Bronchial epithelial cell (primary cell): ENCODE data around the gene GFPT1. TPM values are rescaled to one million over a fixed set of nuclear protein-coding genes. Genes with fewer than 3 reads are reported as not detected.

Source experiments
- DNase-seq: peaks from one replicate; pipeline ENCODE4 v3.0.0-alpha.2; 2010; ENCODE audit warnings: low read depth
- FAIRE-seq: peaks from 2 replicates; lab custom pipeline; 2011; peaks lifted over from hg19 to GRCh38; lab: Jason Lieb, UNC
- H3K27me3 ChIP-seq: 2 replicates; pipeline ENCODE4 v1.5.1; 2011; ENCODE audit warnings: low read length; ENCODE audit not compliant: control insufficient read depth, insufficient read depth
- H3K36me3 ChIP-seq: 2 replicates; pipeline ENCODE4 v1.5.1; 2011; ENCODE audit warnings: low read length; ENCODE audit not compliant: control insufficient read depth, insufficient read depth
- H3K4me3 ChIP-seq: 2 replicates; pipeline ENCODE4 v1.5.1; 2011; ENCODE audit warnings: mild to moderate bottlenecking, low read depth, low read length, control low read depth
- total RNA-seq: library from RNA; depleted of rRNA; stranded (reverse); fragments of >200 nt; gene quantifications from 2 replicates; pipeline ENCODE4 v1.2.1, GENCODE V29; 2014
- TF ChIP-seq, protein P1 (sequence below): IDR thresholded peaks from 2 replicates; pipeline ENCODE4 v1.5.1; 2011; ENCODE audit warnings: mild to moderate bottlenecking, moderate library complexity, low read length, control low read depth, inconsistent platforms; ENCODE audit not compliant: insufficient read depth, severe bottlenecking

The GFPT1 gene
- total RNA-seq, 1 donor from 2014 or later, result 101 TPM

DNA sequence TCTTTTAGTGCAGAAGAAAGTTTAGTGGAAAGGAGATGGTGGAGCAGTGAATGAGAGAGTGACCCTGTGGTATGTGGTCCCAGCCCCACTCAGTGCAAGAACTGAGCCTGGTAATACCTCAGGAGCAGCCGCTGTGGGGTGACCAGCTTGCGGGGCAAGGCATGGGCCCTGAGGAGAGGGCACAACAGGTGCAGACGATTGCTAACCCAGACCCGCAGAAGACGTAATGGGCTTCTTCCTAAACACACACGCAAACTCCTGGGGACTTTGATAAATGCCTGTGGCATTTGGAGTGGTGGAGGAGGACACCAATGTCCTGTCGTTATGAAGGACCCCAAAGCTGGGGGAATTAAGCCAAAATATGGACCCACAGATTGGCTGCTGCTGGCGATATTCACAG is 78.7 kb downstream of the GFPT1 start:
- H3K27me3 ChIP-seq, result peaks cover 4% of the 10 kb centered on the region
- TF ChIP-seq, protein P1, sequence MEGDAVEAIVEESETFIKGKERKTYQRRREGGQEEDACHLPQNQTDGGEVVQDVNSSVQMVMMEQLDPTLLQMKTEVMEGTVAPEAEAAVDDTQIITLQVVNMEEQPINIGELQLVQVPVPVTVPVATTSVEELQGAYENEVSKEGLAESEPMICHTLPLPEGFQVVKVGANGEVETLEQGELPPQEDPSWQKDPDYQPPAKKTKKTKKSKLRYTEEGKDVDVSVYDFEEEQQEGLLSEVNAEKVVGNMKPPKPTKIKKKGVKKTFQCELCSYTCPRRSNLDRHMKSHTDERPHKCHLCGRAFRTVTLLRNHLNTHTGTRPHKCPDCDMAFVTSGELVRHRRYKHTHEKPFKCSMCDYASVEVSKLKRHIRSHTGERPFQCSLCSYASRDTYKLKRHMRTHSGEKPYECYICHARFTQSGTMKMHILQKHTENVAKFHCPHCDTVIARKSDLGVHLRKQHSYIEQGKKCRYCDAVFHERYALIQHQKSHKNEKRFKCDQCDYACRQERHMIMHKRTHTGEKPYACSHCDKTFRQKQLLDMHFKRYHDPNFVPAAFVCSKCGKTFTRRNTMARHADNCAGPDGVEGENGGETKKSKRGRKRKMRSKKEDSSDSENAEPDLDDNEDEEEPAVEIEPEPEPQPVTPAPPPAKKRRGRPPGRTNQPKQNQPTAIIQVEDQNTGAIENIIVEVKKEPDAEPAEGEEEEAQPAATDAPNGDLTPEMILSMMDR, result no peak
- FAIRE-seq, result no peak
- no peak for DNase-seq
- no peak overlapping the region for H3K4me3 ChIP-seq
- no peaks in the 10 kb centered on the region for H3K36me3 ChIP-seq

DNA sequence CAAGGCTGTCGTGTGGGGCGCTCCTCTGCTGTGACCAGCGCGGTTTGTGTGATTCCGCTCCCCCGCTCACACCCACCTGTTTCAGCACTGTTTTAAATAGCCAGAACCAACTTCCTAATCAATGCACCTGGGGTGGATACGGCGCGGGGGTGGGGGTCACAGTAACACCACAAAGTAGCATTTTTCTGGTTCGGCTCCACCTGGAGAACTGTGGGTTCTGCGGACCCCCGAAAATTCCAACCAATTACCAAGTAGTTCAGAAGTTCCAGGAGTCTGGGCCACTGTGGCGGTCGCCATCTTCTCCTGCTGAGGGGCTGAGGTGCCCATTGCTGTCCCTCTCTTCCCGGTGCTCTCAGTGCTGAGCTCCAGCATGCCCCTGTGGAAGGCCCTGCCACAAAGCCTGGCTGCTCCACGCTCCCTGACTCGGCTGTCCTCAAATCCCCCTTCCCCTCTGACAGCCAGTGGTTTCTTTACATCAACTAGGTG is 79.4 kb downstream of the GFPT1 start:
- DNase-seq (no peak), FAIRE-seq (no peak)
- TF ChIP-seq, protein P1, result no peak
- H3K4me3 ChIP-seq, result peak overlapping the region; percentile 31
- H3K36me3 ChIP-seq, result no peaks in the 10 kb centered on the region
- peaks cover 4% of the 10 kb centered on the region for H3K27me3 ChIP-seq

DNA sequence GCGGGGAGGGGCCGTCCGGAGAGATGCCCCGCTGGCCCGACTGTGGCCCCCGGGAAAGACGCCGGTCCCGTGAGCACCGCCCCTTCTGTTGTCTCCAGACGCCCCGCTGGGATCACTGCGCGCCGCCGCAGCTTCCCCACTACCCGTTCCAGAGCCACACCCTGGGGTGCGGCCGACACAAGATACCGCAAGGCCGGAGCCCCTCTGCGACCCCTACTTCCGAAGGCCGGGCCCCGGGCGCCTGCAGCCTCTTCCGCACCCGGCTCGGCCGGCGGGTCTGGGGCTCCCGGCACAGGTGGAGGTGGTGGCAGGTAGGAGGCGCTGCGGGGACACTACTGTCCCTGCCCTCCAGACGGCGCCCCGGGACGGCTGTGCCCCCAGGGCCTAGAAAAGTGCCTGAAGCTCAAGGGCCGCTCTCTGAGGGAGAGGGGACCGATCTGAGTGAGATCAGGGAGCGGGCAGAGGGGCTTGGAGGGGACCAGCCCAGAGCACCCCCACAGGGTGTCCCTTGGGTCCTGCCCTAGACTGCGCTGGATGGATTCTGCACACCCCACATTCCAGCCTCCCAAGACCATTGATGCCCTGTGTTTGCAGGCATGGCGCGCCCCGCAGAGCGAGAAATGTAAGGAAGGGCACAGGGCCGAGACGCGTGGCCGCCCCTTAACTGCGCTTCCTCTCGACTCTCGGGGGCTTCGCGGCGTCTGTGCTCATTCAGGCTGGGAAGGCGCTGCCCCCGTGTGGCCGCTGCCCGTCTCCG is 80.0 kb downstream of the GFPT1 start:
- DNase-seq (peak; percentile 36), FAIRE-seq (no peak)
- Histone ChIP-seq H3K4me3 (peak overlapping the region; percentile 31), H3K27me3 (peaks cover 4% of the 10 kb centered on the region), H3K36me3 (no peaks in the 10 kb centered on the region)
- TF ChIP-seq, protein P1, result peak; percentile 88

DNA sequence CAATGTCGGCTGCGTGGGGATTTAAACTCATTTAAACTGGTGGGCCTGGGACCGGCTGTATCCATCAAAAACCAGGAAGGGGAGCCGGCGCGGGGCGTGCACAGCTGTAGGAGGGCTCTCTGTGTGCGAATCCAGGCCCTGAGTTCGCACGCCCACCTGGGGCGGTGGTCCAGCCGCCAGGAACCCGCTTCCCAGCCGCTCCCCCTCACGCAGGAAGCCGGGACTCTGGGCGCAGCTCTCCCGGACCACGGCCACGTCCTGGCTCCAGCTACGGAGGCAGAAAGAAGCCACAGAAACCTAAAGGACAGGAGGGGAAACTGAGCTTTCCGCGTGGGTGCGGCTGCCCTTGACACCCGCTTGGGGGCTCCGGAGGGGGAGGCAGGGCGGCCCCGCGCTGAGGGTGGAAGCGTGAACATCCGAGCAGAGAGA is 80.6 kb downstream of the GFPT1 start:
- H3K36me3 ChIP-seq, result no peaks in the 10 kb centered on the region
- no peak for FAIRE-seq
- H3K4me3 ChIP-seq, result peak overlapping the region; percentile 31
- TF ChIP-seq, protein P1, result no peak
- H3K27me3 ChIP-seq, result peaks cover 4% of the 10 kb centered on the region
- DNase-seq, result no peak

DNA sequence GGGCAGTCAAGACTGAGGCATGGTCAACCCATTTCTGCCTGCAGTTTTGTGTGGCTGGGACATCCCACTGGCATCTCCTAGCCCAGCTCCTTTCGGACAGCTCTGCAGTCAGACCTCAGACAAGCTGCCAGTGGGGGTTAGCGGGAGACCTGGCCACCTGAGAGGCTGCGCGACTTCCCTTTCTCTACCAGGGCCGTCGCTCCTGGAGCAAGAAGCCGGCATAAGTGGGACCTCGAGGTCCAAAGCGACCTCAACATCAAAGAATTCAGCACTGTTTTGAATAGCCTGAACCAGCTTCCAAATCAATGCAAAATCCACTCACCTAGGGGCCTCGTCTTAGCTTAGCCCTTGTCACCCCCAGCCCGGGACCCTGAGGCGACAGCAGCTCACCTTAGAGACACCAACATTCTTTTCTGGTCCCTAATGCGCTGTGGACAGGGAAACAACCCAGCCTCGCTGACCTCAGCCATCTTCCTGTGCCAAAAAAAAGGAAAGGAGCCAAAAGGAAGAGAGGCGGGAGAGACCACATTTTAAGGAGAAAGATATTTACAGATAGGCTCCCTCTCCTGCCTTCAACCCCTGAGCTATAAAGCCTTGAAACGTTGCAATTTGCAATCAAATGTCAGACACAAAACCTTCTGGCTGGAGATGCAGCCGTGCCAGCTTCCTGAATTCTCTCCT is 81.2 kb downstream of the GFPT1 start:
- Histone ChIP-seq H3K4me3 (no peak overlapping the region), H3K27me3 (peaks cover 4% of the 10 kb centered on the region), H3K36me3 (no peaks in the 10 kb centered on the region)
- TF ChIP-seq, protein P1, result no peak
- DNase-seq (no peak), FAIRE-seq (no peak)
